ENCODE results near the gene ITIH1. TPM values are rescaled to one million over a fixed set of nuclear protein-coding genes. Genes with fewer than 3 reads are reported as not detected.

Gene ITIH1
- total RNA-seq, 4 donors from 2014 or later = 0.39 TPM; not detected in 3

- WGBS, 2 donors = 73 to 74% methylated on average over 9 to 10 of the region's 10 CpGs
- intact Hi-C loops (cut with DNase I; ENCODE audit: low total_unique reads) = no loop called here
- no peak for DNase-seq (ENCODE audit: low spot score in 2 of 2)
- no peak overlapping the region for H3K4me3 ChIP-seq (ENCODE audit: low read depth, poor library complexity, severe bottlenecking)
- TF ChIP-seq POLR2A (IDR thresholded peaks at IDR 0.05) = no peak
- no peak for TF ChIP-seq CTCF (IDR thresholded peaks at IDR 0.05)
These were observed 50.5 kb downstream of the ITIH1 start for GRCh38 chr3:52827866-52828376.

- no peak overlapping the region for H3K4me3 ChIP-seq (ENCODE audit: low read depth, poor library complexity, severe bottlenecking)
- no peak for DNase-seq (ENCODE audit: low spot score in 2 of 2)
- intact Hi-C loops (cut with DNase I; ENCODE audit: low total_unique reads) = no loop called here
- TF ChIP-seq POLR2A (IDR thresholded peaks at IDR 0.05) = no peak
- TF ChIP-seq CTCF (IDR thresholded peaks at IDR 0.05) = no peak
- WGBS, 2 donors = 96 to 100% methylated on average over 3 of the region's 3 CpGs
These were observed 52.1 kb downstream of the ITIH1 start for GRCh38 chr3:52829482-52829881.

- no peak overlapping the region for H3K4me3 ChIP-seq (ENCODE audit: low read depth, poor library complexity, severe bottlenecking)
These were observed 52.6 kb downstream of the ITIH1 start for GRCh38 chr3:52829906-52830463.

GRCh38 chr3:52830535-52831258, 53.3 kb downstream of the ITIH1 start, which contains the start of gene ITIH4:
TSS of gene ITIH4 (minus strand) at chr3:52830672. CDS start at chr3:52830642, 30 bp downstream.
- intact Hi-C loops (cut with DNase I; ENCODE audit: low total_unique reads) = no loop called here
- DNase-seq (ENCODE audit: low spot score in 2 of 2) = no peak
- no peak for TF ChIP-seq CTCF (IDR thresholded peaks at IDR 0.05)
- TF ChIP-seq POLR2A (IDR thresholded peaks at IDR 0.05) = no peak
- 78 to 81% methylated on average over 16 of the region's 16 CpGs for WGBS, 2 donors
- H3K4me3 ChIP-seq (ENCODE audit: low read depth, poor library complexity, severe bottlenecking) = no peak within 1 kb of the TSS

More at GRCh38 chr3:52829906-52830463, 52.6 kb downstream of the ITIH1 start:
- TF ChIP-seq POLR2A (IDR thresholded peaks at IDR 0.05) = no peak
- TF ChIP-seq CTCF (IDR thresholded peaks at IDR 0.05) = no peak
- DNase-seq (ENCODE audit: low spot score in 2 of 2) = no peak
- intact Hi-C loops (cut with DNase I; ENCODE audit: low total_unique reads) = no loop called here
- WGBS, 2 donors = 85 to 91% methylated on average over 10 of the region's 10 CpGs

DNA sequence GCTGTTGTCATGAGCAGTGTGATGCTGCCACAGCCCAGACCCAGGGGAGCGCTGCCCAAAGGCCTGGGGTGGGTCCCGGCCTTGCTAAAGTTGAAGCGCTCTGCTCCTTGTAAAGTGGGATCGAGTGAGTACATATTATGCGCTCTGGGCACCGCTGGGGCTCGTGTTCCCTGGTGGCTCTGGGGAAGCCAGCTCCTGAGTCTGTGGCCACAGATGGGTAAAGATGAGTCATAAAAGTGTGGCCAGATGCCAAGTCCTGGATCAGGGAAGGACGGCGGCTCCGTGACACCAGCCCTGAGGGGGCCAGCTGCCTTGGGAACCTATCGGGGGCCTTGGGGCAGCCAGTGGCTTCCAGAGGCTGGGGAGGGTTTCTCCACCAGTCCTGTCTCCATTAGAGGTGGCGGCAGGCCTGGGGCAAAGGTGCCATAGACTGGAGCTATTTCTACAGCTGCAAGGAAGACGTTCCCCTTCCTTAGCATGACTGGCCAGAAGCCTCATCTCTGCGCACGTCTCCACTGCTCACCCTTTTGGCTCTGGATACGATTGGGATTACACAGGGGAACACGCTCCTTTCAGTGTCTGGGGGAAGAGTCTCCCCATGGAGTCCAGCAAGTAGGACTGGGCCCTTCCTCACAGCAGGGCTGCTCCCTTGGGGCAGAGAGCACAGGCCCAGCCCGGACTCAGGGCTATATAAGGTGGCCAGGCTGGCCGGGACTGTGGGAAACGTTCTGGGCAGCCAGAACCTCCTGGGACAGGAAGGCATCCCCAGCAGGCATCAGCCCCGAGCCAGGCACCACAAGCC, 54.3 kb downstream of the ITIH1 start:
- WGBS, 2 donors = 28% methylated on average over 20 to 21 of the region's 21 CpGs
- intact Hi-C loops (cut with DNase I; ENCODE audit: low total_unique reads) = no loop called here
- DNase-seq (ENCODE audit: low spot score in 2 of 2) = peak in 1 of 2 donors; percentile 64
- TF ChIP-seq CTCF (IDR thresholded peaks at IDR 0.05) = no peak
- no peak overlapping the region for H3K4me3 ChIP-seq (ENCODE audit: low read depth, poor library complexity, severe bottlenecking)
